Fibroblast of skin of scalp (primary cell): ENCODE data around the gene LARP6.
A peak's percentile ranks its signal among the peaks of the same experiment; 100 is the strongest.
"Not testable (repeated sequence)": the region's sequence is repeated elsewhere in the genome, so short reads cannot be mapped to it uniquely, and the experiment has no call there.

ENCODE experiments used
- DNase-seq: peaks from one replicate; pipeline ENCODE4 v3.0.0-alpha.2; 2013

Gene LARP6

DNA sequence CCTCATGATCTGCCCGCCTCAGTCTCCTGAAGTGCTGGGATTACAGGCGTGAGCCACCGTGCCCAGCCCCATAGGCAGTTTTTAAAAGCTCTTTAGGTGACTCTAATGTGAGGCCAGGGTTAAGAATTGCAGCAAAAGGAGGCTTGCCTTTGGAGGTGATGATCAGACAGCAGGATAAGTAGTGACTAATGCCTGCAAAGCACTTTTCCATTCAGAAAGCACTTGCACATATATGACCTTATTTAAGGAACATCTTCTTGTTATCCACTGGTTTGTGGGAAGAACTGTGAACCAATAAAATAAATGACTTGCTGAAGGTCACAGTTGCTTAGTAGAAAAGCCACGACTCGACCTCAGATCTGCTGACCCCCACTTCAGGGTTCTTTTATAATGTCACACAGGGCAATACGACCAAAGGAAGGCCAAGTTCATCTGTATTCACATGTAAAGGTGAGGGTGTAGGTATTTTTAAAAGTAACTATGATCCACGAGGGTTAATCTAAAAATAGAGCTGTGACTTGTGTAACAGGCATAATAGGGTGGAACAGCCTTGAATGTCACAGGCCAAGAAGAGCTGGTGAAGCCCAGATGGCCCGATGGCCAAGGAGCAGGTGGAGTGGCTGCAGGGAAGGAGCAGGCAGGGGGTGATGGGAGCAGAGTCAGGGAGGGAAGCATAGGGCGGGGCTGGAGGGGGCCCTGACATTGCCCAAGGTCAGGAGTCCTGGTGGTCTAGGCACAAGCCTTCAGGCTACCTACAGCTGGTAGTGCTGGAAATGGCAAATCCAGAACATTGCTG, 24.4 kb downstream of the LARP6 start:
- no peak for DNase-seq

DNA sequence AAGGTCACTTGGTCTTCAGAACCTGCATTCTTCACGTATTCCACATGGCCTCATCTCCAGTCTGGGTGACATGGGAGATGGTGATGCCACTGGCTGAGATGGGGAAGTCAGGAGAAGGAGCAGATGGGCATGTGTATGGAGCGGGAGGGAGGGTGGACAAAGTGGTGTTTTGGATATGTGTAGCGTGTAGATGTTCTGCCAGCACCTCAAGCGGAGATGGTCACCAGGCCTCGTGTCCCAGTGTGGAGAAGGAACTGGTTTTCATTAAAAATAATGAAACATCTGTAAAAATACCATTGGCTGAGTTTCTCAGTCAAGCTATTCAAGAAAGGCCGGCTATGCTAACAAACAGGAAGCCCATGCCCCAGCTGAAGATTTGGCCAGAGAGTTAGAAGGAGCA, 26.2 kb downstream of the LARP6 start:
- DNase-seq = peak; percentile 24

GRCh38 chr15:70826634-70827033, 27.3 kb downstream of the LARP6 start:
- peak; percentile 96 for DNase-seq

- DNase-seq = no peak
Observed at GRCh38 chr15:70825841-70826240, 28.1 kb downstream of the LARP6 start.

DNA sequence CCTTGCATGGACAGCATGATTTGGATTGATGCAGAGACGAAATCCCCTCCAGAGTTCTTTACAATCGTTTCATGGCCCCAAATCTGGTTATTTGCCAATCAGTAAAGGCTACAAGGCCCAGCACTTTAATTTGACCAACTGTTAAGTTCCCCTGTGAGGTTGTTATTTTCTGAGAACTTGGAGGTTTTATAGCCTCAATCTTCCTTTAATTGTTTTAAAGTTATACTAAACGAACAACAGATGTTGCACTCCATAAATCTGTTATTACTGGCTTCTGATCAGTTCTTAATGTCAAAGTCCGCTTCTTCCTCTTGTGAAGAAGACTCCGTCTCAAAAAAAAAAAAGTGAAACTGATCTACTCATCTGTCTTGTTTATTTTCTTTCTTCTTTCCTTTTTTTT, 30.8 kb downstream of the LARP6 start:
- DNase-seq = no peak

DNA sequence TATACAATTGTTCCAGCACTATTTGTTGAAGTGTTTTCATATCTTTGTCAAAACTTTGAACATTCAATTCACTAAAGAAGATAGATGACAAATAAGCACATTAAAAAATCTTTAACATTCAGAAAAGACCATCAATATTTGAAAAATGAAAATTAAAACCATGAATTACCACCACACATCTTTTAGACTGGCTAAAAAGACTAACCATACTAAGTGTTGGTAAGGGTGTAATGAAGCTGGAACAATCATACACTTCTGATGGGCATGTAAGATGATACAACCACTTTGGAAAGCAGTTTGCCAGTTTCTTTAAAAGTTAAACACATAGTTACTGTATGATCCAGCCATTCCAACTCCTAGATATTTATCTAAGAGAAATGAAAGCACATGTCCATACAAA, 33.7 kb downstream of the LARP6 start:
- DNase-seq = no peak

DNA sequence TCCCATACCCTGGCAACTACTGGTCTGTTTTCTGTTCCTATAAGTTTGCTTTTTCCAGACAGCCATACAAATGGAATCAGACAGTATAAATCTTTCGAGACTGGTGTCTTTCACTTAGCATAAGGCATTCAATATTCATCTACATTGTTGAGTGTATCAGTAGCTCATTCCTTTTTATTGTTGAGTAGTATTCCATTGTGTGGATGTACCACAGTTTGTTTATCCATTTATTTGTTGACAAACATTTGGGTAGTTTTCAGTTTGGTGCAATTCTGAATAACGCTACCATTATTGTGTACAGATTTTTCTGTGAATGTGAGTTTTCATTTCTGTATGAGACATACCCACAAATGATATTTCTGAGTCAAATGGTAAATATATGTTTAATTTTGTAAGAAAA, 35.4 kb downstream of the LARP6 start:
- DNase-seq = no peak

DNA sequence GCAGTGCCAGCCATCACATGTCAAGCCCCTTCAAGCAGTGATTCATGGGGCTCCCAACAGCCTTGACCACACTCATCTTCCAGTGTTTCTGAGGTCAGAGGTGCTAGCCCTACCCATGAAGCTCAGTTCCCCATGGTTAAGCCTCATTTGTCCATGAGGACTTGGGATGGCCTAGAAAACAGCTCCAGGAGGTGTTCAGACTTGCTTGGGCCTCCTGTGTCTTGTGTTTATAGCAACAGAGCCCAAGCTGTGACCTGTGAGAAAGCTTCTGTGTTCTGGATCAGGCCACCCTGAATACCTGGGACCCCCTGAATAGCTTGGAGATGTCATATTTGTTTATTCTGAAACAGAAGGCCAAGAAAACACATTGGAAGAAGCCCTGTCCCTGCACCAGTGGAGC, 36.7 kb downstream of the LARP6 start:
- no peak for DNase-seq

- DNase-seq = no peak
Observed at GRCh38 chr15:70815604-70816003, 38.4 kb downstream of the LARP6 start.

DNA sequence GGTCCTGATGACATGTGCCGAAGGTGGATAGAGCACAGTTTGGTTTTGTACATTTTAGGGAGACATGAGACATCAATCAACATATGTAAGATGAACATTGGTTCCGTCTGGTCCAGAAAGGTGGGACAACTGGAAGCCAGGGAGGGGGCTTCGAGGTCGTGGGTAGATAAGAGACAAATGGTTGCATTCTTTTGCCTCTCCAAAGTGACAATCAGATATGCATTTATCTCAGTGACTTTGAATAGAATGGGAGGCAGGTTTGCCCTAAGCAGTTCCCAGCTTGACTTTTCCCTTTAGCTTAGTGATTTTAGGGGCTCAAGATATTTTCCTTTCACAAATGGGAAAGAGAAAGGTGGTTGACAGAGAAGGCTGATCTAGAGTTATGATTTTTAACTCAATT, 38.9 kb downstream of the LARP6 start:
- DNase-seq = not testable (repeated sequence)

DNA sequence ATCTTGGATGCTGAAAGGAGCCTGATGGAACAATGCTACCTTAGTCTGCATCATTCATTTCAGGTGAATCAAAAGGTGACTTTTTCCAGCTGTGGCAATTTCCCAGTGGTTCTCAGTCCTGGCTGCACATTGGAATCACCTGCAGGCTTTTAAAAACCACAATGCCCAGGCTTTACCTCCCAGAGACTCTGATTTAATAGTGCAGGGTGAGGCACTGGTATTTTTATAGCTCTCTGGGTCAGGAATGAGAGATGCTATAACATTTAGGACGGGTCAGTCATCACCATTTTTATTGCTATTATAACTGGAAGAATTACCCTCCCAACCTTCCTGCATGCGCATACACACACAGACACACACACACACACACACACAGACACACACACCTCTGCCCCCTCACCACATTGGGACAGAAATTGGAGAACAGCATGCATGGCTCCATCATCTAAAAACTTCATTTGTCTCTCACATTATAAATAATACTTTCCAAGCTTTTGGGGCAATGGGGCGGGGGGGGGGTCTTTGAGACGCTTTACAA, 41.1 kb downstream of the LARP6 start:
- no peak for DNase-seq

- no peak for DNase-seq
Observed at GRCh38 chr15:70810916-70811578, 42.9 kb downstream of the LARP6 start.

- no peak for DNase-seq
Observed at GRCh38 chr15:70806992-70807712, 46.8 kb downstream of the LARP6 start.

GRCh38 chr15:70804388-70804787, 49.6 kb downstream of the LARP6 start:
- DNase-seq = not testable (repeated sequence)

GRCh38 chr15:70802629-70803028, 51.3 kb downstream of the LARP6 start:
- DNase-seq = peak; percentile 85

DNA sequence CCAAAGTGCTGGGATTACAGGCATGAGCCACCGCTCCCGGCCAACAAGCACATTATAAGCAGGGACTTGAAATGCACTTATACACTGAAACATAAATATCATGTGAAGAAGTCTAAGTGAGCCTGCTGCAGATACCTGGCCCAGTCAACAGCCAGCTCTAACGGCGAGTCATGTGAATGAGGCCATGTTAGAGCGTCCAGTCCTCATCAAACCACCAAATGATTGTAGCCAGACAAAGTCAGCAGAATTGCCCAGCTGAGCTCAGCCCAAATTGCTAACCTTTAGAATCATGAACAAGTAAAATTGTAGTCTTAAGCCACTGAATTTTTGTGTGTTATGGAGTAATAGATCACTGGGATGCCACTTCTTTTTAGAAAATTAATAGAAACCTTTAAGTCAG, 52.8 kb downstream of the LARP6 start:
- no peak for DNase-seq

- peak; percentile 97 for DNase-seq
Observed at GRCh38 chr15:70799667-70800450, 54.1 kb downstream of the LARP6 start.

DNA sequence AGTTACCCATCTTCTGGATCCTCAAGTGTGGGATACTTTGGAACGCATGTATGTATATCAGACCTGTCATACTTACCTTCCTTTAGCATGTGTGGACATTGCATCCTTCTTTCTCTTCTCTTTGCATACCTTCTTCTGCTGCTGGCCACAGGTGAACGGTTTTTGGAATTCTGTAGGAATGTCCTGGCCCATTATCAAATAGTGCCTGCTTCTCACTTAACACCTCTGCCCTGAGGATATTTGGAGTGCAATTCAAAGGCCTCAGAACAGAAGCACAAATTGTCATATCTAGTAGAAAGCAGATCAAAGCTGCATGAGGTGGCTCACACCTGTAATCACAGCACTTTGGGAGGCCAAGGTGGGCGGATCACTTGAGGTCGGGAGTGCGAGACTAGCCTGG, 56.5 kb downstream of the LARP6 start:
- DNase-seq = no peak

- DNase-seq = no peak
Observed at GRCh38 chr15:70796516-70797310, 57.2 kb downstream of the LARP6 start.

- peak; percentile 95 for DNase-seq
Observed at GRCh38 chr15:70795311-70795665, 58.7 kb downstream of the LARP6 start.

- DNase-seq = peak; percentile 87
Observed at GRCh38 chr15:70794596-70795310, 59.2 kb downstream of the LARP6 start.
